ENCODE results near the gene ELK3.

The ELK3 gene

DNA sequence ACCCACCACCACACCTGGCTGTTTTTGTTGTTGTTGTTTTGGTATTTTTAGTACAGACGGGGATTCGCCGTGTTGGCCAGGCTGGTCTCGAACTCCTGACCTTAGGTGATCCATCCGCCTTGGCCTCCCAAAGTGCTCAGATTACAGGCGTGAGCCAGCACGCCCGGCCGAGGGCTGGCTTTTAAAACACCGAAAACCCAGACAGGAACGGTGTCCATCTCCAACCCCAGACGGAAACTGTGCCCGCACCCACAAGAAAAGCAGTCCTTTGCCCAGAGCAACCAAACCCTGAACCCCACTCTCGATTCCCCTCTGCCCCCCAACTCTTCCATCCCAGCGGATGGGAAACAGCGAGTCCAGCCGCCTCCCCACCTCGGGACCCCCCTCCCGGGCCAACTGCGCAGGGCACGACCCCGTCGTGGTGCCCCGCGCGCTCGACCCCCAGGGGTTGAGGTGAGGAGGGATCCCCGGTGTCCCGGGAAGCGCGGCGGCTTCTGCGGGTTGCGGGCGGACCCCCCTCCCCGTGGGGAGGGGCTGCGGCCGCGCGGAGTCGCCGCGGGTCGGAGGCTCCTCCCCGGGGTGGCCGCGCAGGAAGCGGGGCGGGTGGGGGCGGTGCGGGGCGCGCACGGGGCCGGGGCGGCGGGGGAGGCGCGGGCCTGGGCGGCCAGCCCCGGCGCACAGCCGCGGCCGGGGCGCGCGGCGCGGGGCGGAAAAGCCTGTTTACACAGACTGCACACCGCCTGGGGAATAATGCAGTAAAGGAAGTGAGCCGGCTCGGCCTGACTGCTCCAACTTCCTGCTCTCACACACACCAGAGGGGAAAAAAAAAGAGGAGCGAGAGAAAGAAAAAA, at the start of gene ELK3:
Gene ELK3 (plus strand): TSS at position 651 of the 851 bp plus-strand sequence.
- no peak for DNase-seq (ENCODE audit: low read depth in 2 of 3, low spot score in 2 of 3)

GRCh38 chr12:96146747-96147146, 47.4 kb upstream of the ELK3 start:
- DNase-seq (ENCODE audit: low read depth in 2 of 3, low spot score in 2 of 3): no peak

- no peak for DNase-seq (ENCODE audit: low read depth in 2 of 3, low spot score in 2 of 3)
These were observed 43.7 kb upstream of the ELK3 start for GRCh38 chr12:96150442-96150841.

DNA sequence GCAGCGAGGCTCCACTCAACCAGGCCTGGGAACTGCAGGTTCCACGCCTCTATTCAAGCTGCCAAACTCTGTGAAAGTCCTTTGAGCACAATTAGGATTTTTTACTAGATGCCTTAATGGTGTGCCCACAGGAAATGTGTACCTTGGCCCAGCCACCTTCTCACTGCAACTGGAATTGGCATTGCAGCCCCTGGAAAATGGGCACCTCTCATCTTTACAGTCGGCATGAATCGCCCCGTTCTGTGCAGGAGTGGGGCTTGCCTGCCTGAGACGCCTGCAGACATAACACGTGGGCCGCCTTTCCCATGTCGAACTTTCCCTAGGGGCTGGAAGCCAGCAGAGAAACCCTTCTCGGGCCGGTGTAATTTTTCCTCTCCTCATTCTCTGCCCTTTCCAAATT, 42.0 kb upstream of the ELK3 start:
- no peak for DNase-seq (ENCODE audit: low read depth in 2 of 3, low spot score in 2 of 3)

DNA sequence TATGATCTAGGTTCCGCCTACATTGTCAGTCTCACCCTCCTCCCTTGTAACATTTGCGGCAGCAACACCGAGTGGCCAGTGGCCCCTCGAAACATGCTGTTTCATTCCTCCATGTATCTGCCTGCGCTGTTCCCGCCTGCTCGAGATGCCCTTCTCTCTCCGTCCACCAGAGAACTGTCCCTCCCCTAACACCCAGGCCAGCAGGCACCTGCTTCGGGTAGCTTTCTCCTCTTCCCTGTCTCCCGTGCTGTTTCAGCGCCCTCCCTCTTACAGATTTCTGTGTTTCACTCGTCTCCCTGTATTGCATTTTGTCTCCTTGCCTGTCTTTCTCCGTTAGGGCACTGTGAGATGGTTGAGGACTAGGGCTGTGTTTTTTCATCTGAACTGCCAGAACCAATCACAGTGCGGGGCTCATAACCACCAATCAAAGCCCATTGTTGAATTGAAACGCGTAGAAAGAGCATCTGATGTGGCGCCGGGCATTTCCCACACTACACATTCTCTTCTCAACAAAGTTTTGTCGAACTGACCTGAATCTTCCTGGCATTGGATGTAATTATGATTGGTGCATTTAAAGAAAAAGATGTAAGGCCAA, 40.9 kb upstream of the ELK3 start:
- DNase-seq (ENCODE audit: low read depth in 2 of 3, low spot score in 2 of 3): no peak

- DNase-seq (ENCODE audit: low read depth in 2 of 3, low spot score in 2 of 3): no peak
These were observed 39.0 kb upstream of the ELK3 start for GRCh38 chr12:96155181-96155580.

GRCh38 chr12:96155781-96156180, 38.4 kb upstream of the ELK3 start:
- DNase-seq (ENCODE audit: low read depth in 2 of 3, low spot score in 2 of 3): no peak

- DNase-seq (ENCODE audit: low read depth in 2 of 3, low spot score in 2 of 3): no peak
These were observed 38.0 kb upstream of the ELK3 start for GRCh38 chr12:96156211-96156610.

DNA sequence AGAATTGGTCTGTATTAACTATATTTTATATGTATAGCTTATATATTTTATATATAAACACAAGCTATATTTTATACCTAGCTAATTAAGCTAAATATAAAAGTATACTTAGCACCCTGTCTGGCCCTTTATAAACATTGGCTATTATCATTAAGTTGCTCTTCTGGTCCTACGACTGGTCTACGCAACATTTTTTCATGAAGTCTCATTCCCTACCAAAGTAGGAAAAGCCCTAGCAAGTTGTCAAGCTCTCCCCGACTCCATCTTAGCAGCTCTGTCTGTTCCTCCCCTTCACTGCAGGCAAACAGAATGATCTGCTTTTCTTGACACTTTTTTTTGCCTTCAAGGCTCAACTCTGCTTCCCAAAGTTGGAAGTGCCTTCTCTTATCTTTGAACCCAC, 36.7 kb upstream of the ELK3 start:
- no peak for DNase-seq (ENCODE audit: low read depth in 2 of 3, low spot score in 2 of 3)

- no peak for DNase-seq (ENCODE audit: low read depth in 2 of 3, low spot score in 2 of 3)
These were observed 29.0 kb upstream of the ELK3 start for GRCh38 chr12:96164951-96165811.

GRCh38 chr12:96166765-96167164, 27.4 kb upstream of the ELK3 start:
- DNase-seq (ENCODE audit: low read depth in 2 of 3, low spot score in 2 of 3): no peak

DNA sequence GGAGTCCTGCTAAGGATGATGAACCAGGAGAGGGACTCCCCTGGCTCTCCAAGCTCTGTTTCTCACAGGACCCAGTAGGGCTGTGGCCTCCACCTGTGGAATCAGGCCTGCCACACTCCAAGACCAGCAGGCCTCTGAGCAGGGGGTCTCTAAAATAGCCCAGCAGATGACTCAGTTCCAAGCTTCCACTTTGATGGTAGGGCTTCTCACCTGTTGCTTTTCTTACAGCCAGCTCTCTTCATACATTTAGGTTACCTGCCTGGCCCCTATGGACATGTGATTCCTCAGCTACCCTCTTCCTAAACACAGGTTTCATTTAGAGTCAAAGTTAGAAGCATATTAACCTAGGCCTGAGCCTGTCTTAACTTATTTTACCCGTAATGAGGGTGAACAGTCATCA, 26.7 kb upstream of the ELK3 start:
- DNase-seq (ENCODE audit: low read depth in 2 of 3, low spot score in 2 of 3): no peak

- no peak for DNase-seq (ENCODE audit: low read depth in 2 of 3, low spot score in 2 of 3)
These were observed 23.8 kb upstream of the ELK3 start for GRCh38 chr12:96170328-96170727.

DNA sequence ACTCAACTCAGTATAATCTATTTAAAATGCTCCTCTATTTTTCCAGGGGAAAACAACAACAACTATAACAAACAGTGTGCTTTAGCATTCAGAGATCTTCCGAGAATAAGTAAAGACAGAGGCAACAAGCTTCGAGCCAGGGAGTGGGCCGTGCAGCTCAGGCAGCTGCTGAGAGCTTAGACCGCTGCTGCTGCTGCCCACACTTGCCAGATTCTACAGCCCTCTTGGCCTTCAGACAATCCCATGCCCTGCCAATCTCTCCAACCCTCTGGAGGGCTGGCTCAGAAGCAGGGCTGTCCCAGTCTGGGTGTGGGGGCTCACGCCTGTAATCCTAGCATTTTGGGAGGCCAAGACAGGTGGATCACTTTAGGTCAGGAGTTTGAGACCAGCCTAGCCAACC, 23.4 kb upstream of the ELK3 start:
- no peak for DNase-seq (ENCODE audit: low read depth in 2 of 3, low spot score in 2 of 3)

DNA sequence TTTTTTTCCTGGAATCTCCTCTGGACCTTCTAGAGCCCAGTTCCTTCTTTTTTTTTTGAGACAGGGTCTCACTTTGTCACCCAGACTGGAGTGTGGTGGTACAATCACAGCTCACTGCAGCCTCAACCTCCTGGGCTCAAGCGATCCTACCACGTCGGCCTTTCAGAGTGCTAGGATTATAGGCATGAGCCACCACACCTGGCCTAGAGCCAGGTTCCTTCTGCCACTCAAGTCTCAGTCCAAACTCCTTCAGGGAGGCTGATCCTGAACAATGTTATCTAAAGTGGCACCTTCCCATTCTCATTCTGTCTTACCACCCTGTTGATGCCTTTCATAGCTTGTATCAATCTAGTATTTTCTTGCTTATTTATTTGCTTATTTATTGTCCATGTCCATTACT, 22.3 kb upstream of the ELK3 start:
- DNase-seq (ENCODE audit: low read depth in 2 of 3, low spot score in 2 of 3): no peak

GRCh38 chr12:96172981-96173380, 21.2 kb upstream of the ELK3 start:
- no peak for DNase-seq (ENCODE audit: low read depth in 2 of 3, low spot score in 2 of 3)

GRCh38 chr12:96176575-96176974, 17.6 kb upstream of the ELK3 start:
- DNase-seq (ENCODE audit: low read depth in 2 of 3, low spot score in 2 of 3): no peak

DNA sequence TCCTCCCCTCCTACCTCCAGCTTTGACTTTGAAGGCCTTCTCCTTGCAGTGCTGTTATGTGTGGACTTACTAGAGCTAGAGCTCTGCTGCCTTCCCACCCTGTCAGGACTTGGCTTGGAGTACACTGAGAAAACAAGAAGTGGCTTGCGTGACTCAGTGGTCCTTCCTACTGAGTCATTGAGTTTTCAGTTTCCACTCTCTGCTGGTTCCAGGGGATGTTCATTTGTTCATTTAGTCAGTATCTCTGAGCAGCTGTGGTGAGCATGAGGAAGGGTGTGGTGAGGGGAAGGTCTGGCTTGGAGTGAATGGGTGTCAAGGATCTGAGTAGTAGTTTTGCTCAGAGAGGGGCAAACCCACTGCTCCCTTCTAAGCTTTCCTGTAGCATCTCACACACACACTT, 17.2 kb upstream of the ELK3 start:
- peak in 2 of 3 experiments; percentile 33 to 45 for DNase-seq (ENCODE audit: low read depth in 2 of 3, low spot score in 2 of 3)

GRCh38 chr12:96183734-96184370, 10.3 kb upstream of the ELK3 start:
- DNase-seq (ENCODE audit: low read depth in 2 of 3, low spot score in 2 of 3): no peak

GRCh38 chr12:96185914-96186313, 8.3 kb upstream of the ELK3 start:
- no peak for DNase-seq (ENCODE audit: low read depth in 2 of 3, low spot score in 2 of 3)

DNA sequence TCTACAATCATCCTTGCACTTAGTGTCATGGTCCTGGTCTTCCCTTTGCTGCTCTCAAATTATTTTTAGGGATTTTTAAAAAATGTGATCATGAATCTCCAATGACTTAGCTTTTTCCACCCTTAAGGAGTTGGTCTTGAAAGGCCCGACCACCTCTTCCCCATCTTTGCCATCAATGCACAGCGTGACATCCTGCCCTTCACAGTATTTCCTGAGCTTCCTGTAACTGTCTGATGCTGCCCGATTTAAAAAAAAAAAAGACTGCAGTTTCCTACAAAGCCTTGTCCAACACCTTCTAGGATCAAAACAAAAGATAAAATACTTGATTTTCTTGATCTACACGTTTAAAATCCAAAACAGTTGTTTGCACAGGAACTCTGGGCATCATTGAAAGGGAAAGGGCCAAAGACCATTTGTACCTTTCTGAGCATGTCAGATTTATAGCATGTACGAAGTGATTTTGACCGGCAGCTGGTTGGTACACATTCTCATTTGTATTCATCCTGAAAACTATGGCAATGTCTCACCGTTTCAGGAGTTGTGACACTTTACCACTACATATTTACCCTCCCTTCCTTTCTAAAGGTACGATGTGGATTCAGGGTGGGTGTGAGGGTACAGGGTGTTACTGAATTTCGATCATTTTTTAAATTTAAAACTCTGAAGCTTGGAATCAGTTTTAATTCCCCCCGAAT, 7.4 kb upstream of the ELK3 start:
- no peak for DNase-seq (ENCODE audit: low read depth in 2 of 3, low spot score in 2 of 3)

All from activated CD8-positive, alpha-beta memory T cell treated with anti-CD3 and anti-CD28 coated beads for 48 hours (primary cell).